GM12878 (cell line): ENCODE results near the gene BAZ2B. TPM values are rescaled to one million over a fixed set of nuclear protein-coding genes. Genes with fewer than 3 reads are reported as not detected.

Experiments used
- ATAC-seq: fragments of 200-7000 bp; cut with Tn5 transposase; 3 replicates; pipeline ENCODE4 v1.9.1; 2020; ENCODE audit warnings: mild to moderate bottlenecking, moderate library complexity
- BruUV-seq: library from RNA; stranded (reverse); fragments of 400-500 nt; replicated peaks from 2 replicates; lab custom pipeline; 2021; lab: Mats Ljungman, UMichigan
- CTCF ChIA-PET: fragments of 300-600 bp; sonication (Branson Sonifier 250); formaldehyde crosslinking; extraction: SDS; loops from one replicate; lab custom pipeline; 2021; ENCODE audit warnings: inconsistent platforms; lab: Yijun Ruan, JAX
- POLR2A ChIA-PET: fragments of 350-600 bp; formaldehyde crosslinking; extraction: SDS; loops from one replicate; lab custom pipeline; 2021; ENCODE audit warnings: inconsistent platforms; lab: Charles Lee
- RAD21 ChIA-PET: fragments of 300-600 bp; sonication (Branson Sonifier 250); formaldehyde crosslinking; loops from one replicate; lab custom pipeline; 2023; ENCODE audit warnings: antibody characterized with exemption; ENCODE audit not compliant: unreplicated experiment; lab: Charles Lee
- SMC1A ChIA-PET: fragments of 300-600 bp; sonication (Branson Sonifier 250); formaldehyde crosslinking; loops from one replicate; lab custom pipeline; 2023; ENCODE audit not compliant: unreplicated experiment, uncharacterized antibody; lab: Charles Lee
- DNase-seq: peaks from one replicate; pipeline ENCODE4 v3.0.0-alpha.2; 2011; ENCODE audit warnings: low read depth, low spot score
- FAIRE-seq: peaks from 3 replicates; lab custom pipeline; 2011; peaks lifted over from hg19 to GRCh38; lab: Jason Lieb, UNC
- H2AFZ ChIP-seq: 2 replicates; pipeline ENCODE4 v1.6.0; 2011; ENCODE audit warnings: low read depth, low read length, control low read depth; ENCODE audit not compliant: control insufficient read depth
- H3K27ac ChIP-seq: 2 replicates; pipeline ENCODE4 v1.5.1; 2011; ENCODE audit warnings: control low read depth; ENCODE audit not compliant: control insufficient read depth, insufficient read depth
- H3K27me3 ChIP-seq, 2 experiments: replicated peaks in 1 of 2; 2 replicates each; pipeline versions ENCODE4 v1.6.0 to v1.6.1; 2011; ENCODE audit warnings: low read length in 1 of 2; ENCODE audit not compliant: control insufficient read depth in 2 of 2, insufficient read depth in 2 of 2
- H3K36me3 ChIP-seq, 2 experiments: 2 replicates each; pipeline ENCODE4 v1.5.1; 2011; ENCODE audit warnings: low read length in 1 of 2; ENCODE audit not compliant: control insufficient read depth in 2 of 2, insufficient read depth in 2 of 2
- H3K4me1 ChIP-seq: 2 replicates; pipeline ENCODE4 v1.6.1; 2011; ENCODE audit warnings: mild to moderate bottlenecking, low read length, moderate library complexity, mixed read lengths; ENCODE audit not compliant: control insufficient read depth, insufficient read depth
- H3K4me2 ChIP-seq: 2 replicates; pipeline ENCODE4 v1.6.0; 2011; ENCODE audit warnings: control low read depth; ENCODE audit not compliant: control insufficient read depth, insufficient read depth
- H3K4me3 ChIP-seq: fragments of 200-600 bp; sonication (generic); 2 replicates; pipeline ENCODE4 v1.5.1; 2016
- H3K79me2 ChIP-seq: 2 replicates; pipeline ENCODE4 v1.6.0; 2011; ENCODE audit warnings: low read length; ENCODE audit not compliant: control insufficient read depth, insufficient read depth
- H3K9ac ChIP-seq: 2 replicates; pipeline ENCODE4 v1.8.0; 2011; ENCODE audit warnings: low read length, control low read depth, mixed read lengths; ENCODE audit not compliant: control insufficient read depth, insufficient read depth
- H3K9me3 ChIP-seq: replicated peaks from 3 replicates; pipeline ENCODE4 v1.5.1; 2011; ENCODE audit warnings: mild to moderate bottlenecking, low read length; ENCODE audit not compliant: control insufficient read depth, insufficient read depth
- H4K20me1 ChIP-seq: 2 replicates; pipeline ENCODE4 v1.6.0; 2011; ENCODE audit not compliant: control insufficient read depth, insufficient read depth
- SPI1 ChIP-seq: IDR thresholded peaks from 2 replicates; pipeline ENCODE4 v1.6.1; 2011; ENCODE audit warnings: low read depth, mild to moderate bottlenecking, low read length, moderate library complexity, borderline replicate concordance; ENCODE audit not compliant: insufficient read depth
- ZBTB11 ChIP-seq: fragments of 450-650 bp; formaldehyde crosslinking; IDR thresholded peaks from 2 replicates; pipeline ENCODE4 v1.5.0; 2022; ENCODE audit warnings: mild to moderate bottlenecking, missing genetic modification characterization
- WGBS: methylation state at CpG from one replicate; pipeline ENCODE4 v1.1.6; 2016; ENCODE audit warnings: low lambda C conversion rate; ENCODE audit not compliant: insufficient replicate concordance, insufficient coverage; ENCODE audit errors: missing lambda C conversion rate; 5-methylcytosine and 5-hydroxymethylcytosine counted together
- in situ Hi-C: fragments of 300-500 bp; cut with MboI; formaldehyde crosslinking; loops from 9 replicates; pipeline ENCODE4 v1.14.3; 2018; ENCODE audit warnings: mixed read lengths
- intact Hi-C: fragments of 100-400 bp; cut with micrococcal nuclease; formaldehyde crosslinking; loops from one replicate; pipeline ENCODE4 v1.14.2; 2022; ENCODE audit not compliant: unreplicated experiment
- polyA plus RNA-seq, 11 experiments: library from polyadenylated mRNA; depleted of rRNA in 4 of 11; unstranded in 6 of 11; stranded (reverse) in 5 of 11; fragments of >200 nt; fragmentation: Nextera tagmentation in 4 of 11; fragmentation: Illumina TruSeq in 1 of 11; extraction: Ambion mirVana in 4 of 11; extraction: Trizol in 1 of 11; gene quantifications; 1 replicate in 1 of 11; 2 replicates in 10 of 11; pipeline versions ENCODE4 v1.2.1 to v1.2.3, GENCODE V29; 2011 to 2016; ENCODE audit warnings: inconsistent platforms in 2 of 11, missing spikeins in 2 of 11, low read depth in 1 of 11
- total RNA-seq, 4 experiments: library from RNA; depleted of rRNA in 3 of 4; stranded (reverse); fragments of >200 nt in 3 of 4; fragmentation: Illumina TruSeq in 1 of 4; extraction: Trizol in 1 of 4; gene quantifications; 2 replicates each; pipeline versions ENCODE4 v1.2.1 to v1.2.3, GENCODE V29; 2013 to 2021

The BAZ2B gene
- total and polyA plus RNA-seq, 10 of the 15 experiments (the other 5 are each of a cell fraction or from before 2014, with no cell fraction given) = 8.8 to 49.7 (median 24.7) TPM

GRCh38 chr2:159595410-159596046 is 20.8 kb downstream of the BAZ2B start:
- BruUV-seq = no TSS peak
- WGBS = 75% methylated on average over 6 of the region's 6 CpGs
- Histone ChIP-seq H3K4me1 (no peaks in the 10 kb centered on the region), H3K36me3 (no peaks in the 10 kb centered on the region), H3K9me3 (no peaks in the 10 kb centered on the region), H3K9ac (no peak overlapping the region), H3K27me3 (no peaks in the 10 kb centered on the region), H3K27ac (no peak overlapping the region), H4K20me1 (no peaks in the 10 kb centered on the region; the same call in 1 of the 2 replicates), H2AFZ (no peak overlapping the region), H3K79me2 (no peaks in the 10 kb centered on the region), H3K4me2 (no peak overlapping the region), H3K4me3 (no peak overlapping the region)
- in situ Hi-C loops = no loop called here
- RAD21 ChIA-PET = interaction anchor here (0.7 kb wide), 1 partner anchor 13 kb away, joined by 3 read pairs; no protein-coding TSS in a partner anchor
- POLR2A ChIA-PET = no interaction called here
- FAIRE-seq (no peak), DNase-seq (no peak), ATAC-seq (no peak)
- CTCF ChIA-PET = interaction anchor here (0.8 to 1.3 kb wide), 4 partner anchors 9 to 1372 kb away, joined by 3 to 9 read pairs (median 3); no protein-coding TSS in a partner anchor
- intact Hi-C loops = no loop called here
- SMC1A ChIA-PET = interaction anchor here (0.7 to 1.3 kb wide), 3 partner anchors 10 to 14 kb away, joined by 3 read pairs; no protein-coding TSS in a partner anchor
- TF ChIP-seq ZBTB11 (CRISPR knock-in tag) (no peak), SPI1 (peak; percentile 41; the same call in 1 of the 2 replicates)
